ENCODE data around the gene MVB12B. TPM values are rescaled to one million over a fixed set of nuclear protein-coding genes. Genes with fewer than 3 reads are reported as not detected.

MVB12B gene
- total and polyA plus RNA-seq, 8 donors = 19.9 to 25.3 (median 22.8) TPM

GRCh38 chr9:126532951-126533925 is 206.6 kb downstream of the MVB12B start:
- ATAC-seq = peak; percentile 49
- H3K9me3 ChIP-seq = no peaks in the 10 kb centered on the region
- TF ChIP-seq CTCF (IDR thresholded peaks at IDR 0.05) = no peak
- DNase-seq = peak in 1 of 4 donors; percentile 48
- H3K4me3 ChIP-seq = peak overlapping the region in 1 of 2 donors; percentile 16
- H3K27me3 ChIP-seq = peaks cover 0 to 42% of the 10 kb centered on the region in 2 donors
- H3K27ac ChIP-seq = peak overlapping the region in 1 of 2 donors; percentile 86
- intact Hi-C loops (cut with DNase I) = no loop called here
- no peaks in the 10 kb centered on the region for H3K36me3 ChIP-seq
- H3K4me1 ChIP-seq = peaks cover 0 to 34% of the 10 kb centered on the region in 2 donors

- DNase-seq = peak in 1 of 4 donors; percentile 80
- H3K36me3 ChIP-seq = no peaks in the 10 kb centered on the region
- TF ChIP-seq CTCF (IDR thresholded peaks at IDR 0.05) = no peak
- no peak for ATAC-seq
- intact Hi-C loops (cut with DNase I) = no loop called here
- H3K4me3 ChIP-seq = peak overlapping the region in 1 of 2 donors; percentile 16
- H3K4me1 ChIP-seq = peaks cover 0 to 34% of the 10 kb centered on the region in 2 donors
- peaks cover 0 to 42% of the 10 kb centered on the region in 2 donors for H3K27me3 ChIP-seq
- no peaks in the 10 kb centered on the region for H3K9me3 ChIP-seq
- H3K27ac ChIP-seq = peak overlapping the region in 1 of 2 donors; percentile 86
These were observed 207.3 kb downstream of the MVB12B start for GRCh38 chr9:126533926-126534310.

- ATAC-seq = no peak
- no peaks in the 10 kb centered on the region for H3K9me3 ChIP-seq
- H3K4me3 ChIP-seq = no peak overlapping the region
- H3K36me3 ChIP-seq = no peaks in the 10 kb centered on the region
- peaks cover 0 to 42% of the 10 kb centered on the region in 2 donors for H3K27me3 ChIP-seq
- no peak for TF ChIP-seq CTCF (IDR thresholded peaks at IDR 0.05)
- peaks cover 0 to 34% of the 10 kb centered on the region in 2 donors for H3K4me1 ChIP-seq
- no peak overlapping the region for H3K27ac ChIP-seq
- intact Hi-C loops (cut with DNase I) = no loop called here
- DNase-seq = peak in 1 of 4 donors; percentile 54
These were observed 208.0 kb downstream of the MVB12B start for GRCh38 chr9:126534431-126535186.

GRCh38 chr9:126536131-126536530 is 209.5 kb downstream of the MVB12B start:
- Histone ChIP-seq H3K27ac (no peak overlapping the region), H3K4me3 (no peak overlapping the region), H3K27me3 (peaks cover 0 to 50% of the 10 kb centered on the region in 2 donors), H3K4me1 (peaks cover 0 to 34% of the 10 kb centered on the region in 2 donors), H3K9me3 (no peaks in the 10 kb centered on the region), H3K36me3 (no peaks in the 10 kb centered on the region)
- intact Hi-C loops (cut with DNase I) = no loop called here
- ATAC-seq = no peak
- DNase-seq = peak in 1 of 4 donors; percentile 4
- TF ChIP-seq CTCF (IDR thresholded peaks at IDR 0.05) = no peak

All from left lung (tissue), 10 donors.